T-helper 2 cell treated with Interferon-gamma antibody and Interleukin-4, amounts not matched to agents 100 ng/mL and 5 ng/mL, for 36 hours (primary cell): ENCODE data around the gene KRTAP5-2. TPM values are rescaled to one million over a fixed set of nuclear protein-coding genes. Genes with fewer than 3 reads are reported as not detected.
"Not testable (repeated sequence)": the region's sequence is repeated elsewhere in the genome, so short reads cannot be mapped to it uniquely, and the experiment has no call there.

Experiments used
- intact Hi-C: fragments of 100-400 bp; cut with micrococcal nuclease; formaldehyde crosslinking; loops from one replicate; pipeline ENCODE4 v1.15.1; 2023
- total RNA-seq: library from RNA; stranded (reverse); gene quantifications from 2 replicates; pipeline ENCODE4 v1.2.3, GENCODE V29; 2022

KRTAP5-2 gene, protein sequence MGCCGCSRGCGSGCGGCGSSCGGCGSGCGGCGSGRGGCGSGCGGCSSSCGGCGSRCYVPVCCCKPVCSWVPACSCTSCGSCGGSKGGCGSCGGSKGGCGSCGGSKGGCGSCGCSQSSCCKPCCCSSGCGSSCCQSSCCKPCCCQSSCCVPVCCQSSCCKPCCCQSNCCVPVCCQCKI
- total RNA-seq: not detected in 2 replicates

GRCh38 chr11:1597994-1598380 lies at the start of gene KRTAP5-2:
Gene KRTAP5-2, minus strand, starts transcription at chr11:1598294. Its CDS starts 44 bp downstream, at chr11:1598250.
- intact Hi-C loops: no loop called here

GRCh38 chr11:1646540-1646939 lies 48.4 kb upstream of the KRTAP5-2 start:
- intact Hi-C loops: not testable (repeated sequence)

- intact Hi-C loops: no loop called here
Measured at GRCh38 chr11:1645357-1645821, 47.3 kb upstream of the KRTAP5-2 start.

- intact Hi-C loops: no loop called here
Measured at GRCh38 chr11:1644601-1645356, 46.7 kb upstream of the KRTAP5-2 start.

- intact Hi-C loops: no loop called here
Measured at GRCh38 chr11:1643146-1643690, 45.1 kb upstream of the KRTAP5-2 start.

DNA sequence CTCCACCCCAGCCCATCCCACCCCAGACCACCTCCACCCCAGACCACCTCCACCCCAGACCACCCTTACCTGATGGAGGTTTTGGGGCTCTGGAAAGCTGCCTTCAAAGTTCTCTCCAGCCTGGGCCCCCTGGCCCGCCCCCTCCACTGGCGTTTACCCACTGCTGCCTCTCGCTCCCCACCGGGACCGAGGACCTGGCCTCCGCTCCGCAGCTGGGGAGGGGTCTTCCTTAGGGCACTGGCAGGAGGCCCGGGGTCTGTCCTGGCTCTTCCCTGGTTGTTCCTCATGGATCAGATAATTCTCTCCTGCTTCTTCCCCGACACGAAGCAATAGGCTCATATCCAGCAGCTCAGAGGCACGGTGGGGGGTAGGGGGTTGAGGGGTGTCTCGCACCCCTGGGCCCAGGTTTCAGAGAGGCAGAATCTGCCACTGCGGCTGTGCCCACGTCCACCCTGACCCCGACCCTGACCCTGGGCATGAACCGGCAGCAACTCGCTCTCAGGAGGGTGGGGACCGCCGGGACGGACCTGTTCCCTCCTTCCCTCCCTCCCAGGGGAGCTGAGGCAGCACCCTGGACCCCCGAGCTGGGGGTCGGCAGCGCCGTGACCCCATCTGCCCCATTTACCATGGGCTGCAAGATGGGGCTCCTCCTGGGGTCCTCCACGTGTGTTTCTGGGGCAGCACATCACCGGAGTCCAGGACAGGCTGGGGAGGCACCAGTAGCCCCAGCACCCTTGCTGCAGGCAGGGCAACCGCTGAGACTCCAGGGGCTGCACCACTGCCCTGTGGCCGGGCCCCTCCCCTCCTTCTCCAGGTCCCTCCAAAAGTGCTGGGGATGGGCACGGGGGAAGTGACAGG lies 44.4 kb upstream of the KRTAP5-2 start:
- intact Hi-C loops: no loop called here

- intact Hi-C loops: no loop called here
Measured at GRCh38 chr11:1641096-1641495, 43.0 kb upstream of the KRTAP5-2 start.

DNA sequence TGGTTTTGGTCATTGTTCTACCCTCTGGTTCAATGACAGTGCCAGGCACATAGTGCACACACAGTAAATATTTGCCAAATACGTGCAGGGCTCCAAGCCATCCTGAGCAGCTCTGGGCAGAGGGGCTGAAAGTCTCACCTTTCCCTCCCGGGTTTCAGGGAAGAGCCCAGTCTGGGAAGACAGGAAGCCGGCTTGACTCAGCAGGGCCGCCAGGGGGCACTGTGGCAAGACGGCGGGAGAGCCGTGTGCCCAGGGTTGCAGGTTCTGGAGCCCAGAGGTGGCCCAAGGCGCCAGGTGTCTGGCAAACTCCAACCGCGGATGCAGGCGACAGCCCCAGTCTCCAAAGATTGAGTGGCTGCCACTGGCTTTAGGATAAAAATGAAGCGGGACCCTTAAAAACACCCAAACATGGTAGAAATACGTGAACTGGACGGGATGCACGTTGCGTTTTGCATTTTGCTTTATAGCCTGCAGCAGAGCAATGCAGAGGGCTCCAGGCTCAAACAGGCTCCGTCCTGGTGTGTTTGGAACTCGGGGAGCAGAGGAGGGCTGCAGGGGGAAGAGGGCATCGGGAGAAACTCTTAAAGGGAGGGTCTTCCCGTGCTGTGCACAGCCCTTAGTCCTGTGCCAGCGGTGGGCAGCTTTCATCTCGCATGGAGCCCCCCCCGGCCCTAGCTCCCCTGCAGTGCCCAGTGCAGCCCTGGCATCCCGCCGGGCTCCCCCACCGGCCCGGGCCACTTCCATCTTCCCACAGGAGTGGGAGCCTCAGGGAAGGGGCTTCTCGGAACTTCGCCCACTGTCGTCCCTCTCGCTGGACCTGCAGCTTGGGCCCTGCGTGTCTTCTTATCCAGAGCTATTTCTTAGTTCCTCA lies 42.2 kb upstream of the KRTAP5-2 start:
- intact Hi-C loops: no loop called here

DNA sequence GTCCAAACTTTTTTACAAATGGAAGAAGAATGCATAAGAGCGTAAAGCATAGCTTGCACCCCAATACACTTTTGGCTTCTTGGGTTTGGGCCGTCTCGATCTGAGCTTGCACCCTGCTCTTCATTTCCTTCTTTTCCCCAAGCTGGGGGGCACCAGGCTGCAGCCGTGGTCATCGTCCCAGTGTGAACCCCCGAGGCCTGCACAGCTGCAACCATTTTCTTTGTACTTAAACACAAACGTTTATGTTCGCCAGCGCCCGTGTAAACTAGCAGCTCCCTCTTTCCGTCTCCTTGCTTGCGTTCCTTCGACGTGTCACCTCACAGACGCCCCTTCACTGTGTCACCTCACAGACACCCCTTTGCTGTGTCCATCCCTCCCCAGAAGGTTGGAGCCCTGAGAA lies 41.6 kb upstream of the KRTAP5-2 start:
- intact Hi-C loops: no loop called here

DNA sequence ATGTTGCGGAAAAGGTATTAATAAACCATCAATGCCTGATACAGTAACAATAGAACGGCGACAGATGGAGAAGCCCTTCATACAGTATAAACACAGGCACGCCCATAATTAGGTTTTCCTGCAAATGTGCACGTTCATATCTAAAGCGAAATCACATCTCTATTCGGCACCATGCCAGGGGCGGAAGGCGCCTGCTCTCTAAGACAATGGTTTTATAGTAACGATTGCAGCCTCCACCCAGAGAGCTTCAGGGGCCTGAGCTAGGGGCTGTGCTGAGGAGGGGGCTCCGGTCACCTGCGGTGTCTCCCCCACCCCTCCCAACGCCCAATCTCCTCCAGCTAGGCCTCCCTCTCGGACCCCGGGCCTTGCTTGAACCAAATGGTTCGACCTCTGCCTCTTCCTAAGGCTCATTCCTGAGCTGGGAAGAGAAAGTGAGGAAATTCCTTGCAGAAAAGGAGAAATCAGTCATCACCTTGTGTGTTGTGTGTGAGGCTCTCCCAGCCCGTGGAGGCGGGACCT lies 41.1 kb upstream of the KRTAP5-2 start:
- intact Hi-C loops: no loop called here

DNA sequence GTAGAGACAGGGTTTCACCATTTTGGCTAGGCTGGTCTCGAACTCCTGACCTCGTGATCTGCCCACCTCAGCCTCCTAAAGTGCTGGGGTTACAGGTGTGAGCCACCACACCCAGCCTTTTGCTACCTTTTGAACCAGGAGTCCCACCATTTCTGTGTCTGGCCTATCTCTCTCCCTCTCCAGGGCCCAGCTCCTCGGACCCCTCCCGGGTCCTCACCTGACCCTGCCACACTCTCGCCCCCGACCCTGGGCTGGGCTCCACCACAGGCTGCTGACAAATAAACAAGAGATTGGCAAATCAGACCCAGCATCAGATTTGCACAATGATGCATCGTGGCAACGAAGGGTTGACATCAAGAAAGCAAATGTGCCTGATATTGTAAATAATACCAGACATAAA lies 40.2 kb upstream of the KRTAP5-2 start:
- intact Hi-C loops: no loop called here

DNA sequence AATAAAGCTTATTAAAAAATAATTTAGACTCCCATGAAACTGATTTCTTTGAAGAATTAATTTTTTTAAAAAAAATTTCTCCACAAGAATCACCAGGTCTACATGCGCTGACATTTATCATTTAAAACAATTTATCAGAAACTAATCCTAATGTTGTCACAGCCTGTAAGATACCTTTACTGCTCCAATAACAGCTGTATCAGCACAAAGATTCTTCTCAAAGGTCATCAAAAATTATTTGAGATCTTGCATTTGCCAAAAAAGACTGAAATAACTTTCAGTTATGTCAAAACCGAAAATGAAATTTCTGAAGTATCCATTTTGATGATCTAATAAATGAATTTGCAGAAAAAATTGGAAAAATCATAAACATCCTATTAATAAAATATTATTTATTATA lies 39.5 kb upstream of the KRTAP5-2 start:
- intact Hi-C loops: no loop called here

DNA sequence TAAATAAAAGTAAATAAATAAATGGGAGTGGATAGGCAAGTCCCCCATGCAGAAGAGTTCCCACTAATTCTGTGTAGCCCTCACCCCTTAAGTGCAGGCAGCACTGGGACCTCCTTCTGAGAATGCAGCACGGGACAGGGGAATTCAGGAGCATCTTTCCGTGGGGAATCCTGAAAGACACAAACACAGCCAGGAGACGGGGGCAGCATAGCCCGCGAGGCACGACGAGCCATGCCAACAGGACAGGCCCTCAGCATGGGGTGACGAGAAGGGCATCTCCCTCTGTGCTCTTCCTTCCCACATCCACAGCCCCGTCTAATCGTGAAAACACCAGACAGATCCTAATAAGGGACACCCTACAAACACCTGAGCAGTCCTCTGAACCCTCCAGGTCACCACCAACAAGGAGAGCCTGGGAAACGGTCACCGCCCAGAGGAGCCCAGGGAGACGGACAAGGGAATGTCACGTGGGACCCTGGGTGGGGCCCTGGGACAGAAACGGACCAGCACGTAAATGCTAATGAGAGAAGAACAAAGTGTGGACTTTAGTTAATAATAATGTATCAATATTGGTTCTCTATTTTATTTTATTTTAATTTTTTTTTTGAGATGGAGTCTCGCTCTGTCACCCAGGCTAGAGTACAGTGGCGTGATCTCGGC lies 38.3 kb upstream of the KRTAP5-2 start:
- intact Hi-C loops: no loop called here

- intact Hi-C loops: no loop called here
Measured at GRCh38 chr11:1633864-1634263, 35.8 kb upstream of the KRTAP5-2 start.

DNA sequence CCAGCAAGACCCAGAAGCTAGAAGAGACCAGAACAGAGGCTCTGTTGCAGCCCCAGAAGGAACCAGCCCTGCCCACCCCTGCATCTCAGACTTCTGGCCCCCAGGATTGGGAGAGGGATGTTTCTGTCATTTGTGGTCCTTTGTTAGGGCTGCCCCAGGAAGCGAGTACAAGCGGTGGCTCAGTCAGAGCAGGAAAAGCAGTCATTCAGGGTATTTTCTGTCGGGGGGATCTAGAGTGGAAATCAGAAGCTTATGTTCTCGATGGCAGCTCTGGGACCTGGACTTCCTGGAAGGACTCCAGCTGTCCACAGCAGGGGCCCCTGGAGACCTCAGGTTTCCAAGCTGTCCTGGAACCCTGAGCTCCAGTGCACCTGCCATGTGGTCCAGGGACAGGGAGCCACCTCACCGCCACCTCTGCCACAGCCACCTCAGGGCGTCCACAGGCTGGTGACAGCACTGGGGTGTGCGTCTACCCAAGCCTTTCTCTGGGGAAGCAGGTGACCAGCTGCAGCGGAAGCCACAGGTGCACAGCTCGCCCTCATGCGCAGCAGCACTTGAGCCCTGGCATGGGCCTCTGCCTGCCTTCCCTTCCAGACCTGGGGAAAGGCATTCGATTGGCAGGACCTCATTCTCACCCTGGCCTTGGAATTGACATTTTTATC lies 34.1 kb upstream of the KRTAP5-2 start:
- intact Hi-C loops: no loop called here

DNA sequence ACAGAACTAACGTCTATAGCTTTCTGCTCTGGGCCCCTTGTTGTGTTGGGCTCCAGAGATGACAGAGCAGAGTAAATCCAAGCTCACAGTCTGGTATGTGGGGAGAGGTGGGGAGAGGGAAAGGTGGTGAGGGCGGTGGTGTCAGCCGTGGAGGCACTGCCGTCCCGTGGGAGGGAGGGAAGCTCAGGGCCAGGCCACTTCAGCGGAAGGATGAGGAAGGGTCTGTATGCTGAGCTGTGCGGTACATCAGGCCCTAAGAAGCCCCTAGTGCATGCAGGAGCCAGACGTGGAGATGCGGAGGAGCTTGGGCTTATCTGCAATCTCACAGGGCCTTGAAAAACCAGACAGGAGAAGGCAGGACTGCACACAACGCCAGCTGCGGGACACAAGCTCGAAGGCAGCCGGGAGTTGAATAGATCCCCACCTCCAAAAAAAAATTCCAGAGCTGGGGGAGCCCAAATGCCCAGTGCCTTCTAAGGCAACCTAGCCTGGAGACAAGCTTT lies 33.0 kb upstream of the KRTAP5-2 start:
- intact Hi-C loops: no loop called here

DNA sequence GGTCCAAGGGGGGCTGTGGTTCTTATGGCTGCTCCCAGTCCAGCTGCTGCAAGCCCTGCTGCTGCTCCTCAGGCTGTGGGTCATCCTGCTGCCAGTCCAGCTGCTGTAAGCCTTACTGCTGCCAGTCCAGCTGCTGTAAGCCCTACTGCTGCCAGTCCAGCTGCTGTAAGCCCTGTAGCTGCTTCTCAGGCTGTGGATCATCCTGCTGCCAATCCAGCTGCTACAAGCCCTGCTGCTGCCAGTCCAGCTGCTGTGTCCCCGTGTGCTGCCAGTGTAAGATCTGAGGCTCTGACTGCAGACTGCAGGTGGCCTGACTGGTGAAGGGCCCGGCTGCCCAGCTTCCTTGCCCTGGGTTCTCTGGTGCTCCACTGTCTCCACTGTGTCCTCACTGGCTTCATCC lies 32.2 kb upstream of the KRTAP5-2 start:
- intact Hi-C loops: no loop called here

DNA sequence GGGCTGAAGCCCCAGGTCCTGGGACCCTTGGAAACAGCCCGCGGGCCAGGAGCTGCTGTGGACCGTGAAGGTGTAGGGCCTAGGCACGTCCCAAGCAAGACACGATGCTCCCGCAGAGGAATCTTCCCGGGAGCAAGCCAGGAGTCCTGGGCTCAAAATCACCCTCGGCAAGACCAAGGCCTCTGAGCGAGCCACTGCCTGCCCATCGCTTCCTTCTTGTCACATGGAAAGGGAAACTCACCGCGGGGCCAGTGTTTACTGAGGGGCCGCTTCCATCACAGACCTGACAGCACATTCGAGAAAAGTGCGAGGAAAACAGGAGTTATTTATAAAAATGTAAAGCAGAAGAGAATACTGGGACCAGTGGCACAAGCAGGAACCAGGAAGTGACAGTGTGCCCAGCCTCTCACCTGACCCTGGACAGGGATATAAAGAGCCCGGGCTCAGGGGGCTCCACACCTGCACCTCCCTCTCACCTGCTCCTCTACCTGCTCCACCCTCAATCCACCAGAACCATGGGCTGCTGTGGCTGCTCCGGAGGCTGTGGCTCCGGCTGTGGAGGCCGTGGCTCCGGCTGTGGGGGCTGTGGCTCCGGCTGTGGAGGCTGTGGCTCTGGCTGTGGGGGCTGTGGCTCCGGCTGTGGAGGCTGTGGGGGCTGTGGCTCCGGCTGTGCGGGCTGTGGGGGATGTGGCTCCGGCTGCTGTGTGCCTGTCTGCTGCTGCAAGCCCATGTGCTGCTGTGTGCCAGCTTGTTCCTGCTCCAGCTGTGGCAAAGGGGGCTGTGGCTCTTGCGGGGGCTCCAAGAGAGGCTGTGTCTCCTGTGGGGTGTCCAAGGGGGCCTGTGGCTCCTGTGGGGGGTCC lies 31.5 kb upstream of the KRTAP5-2 start, which contains the start of gene KRTAP5-5:
Gene KRTAP5-5 (plus strand): TSS at position 450 of the 860 bp plus-strand sequence. CDS start 66 bp downstream, at position 516.
- intact Hi-C loops: no loop called here
